COLO668 (cell line): Measurements from ENCODE around the gene MGLL.
"Not testable (repeated sequence)": the region's sequence is repeated elsewhere in the genome, so short reads cannot be mapped to it uniquely, and the experiment has no call there.

ENCODE experiments used
- DNase-seq: peaks from one replicate; lab custom pipeline; 2025; ENCODE audit not compliant: unreplicated experiment; lab: John Stamatoyannopoulos, UW

MGLL gene

GRCh38 chr3:127663151-127663550, 159.2 kb downstream of the MGLL start:
- no peak for DNase-seq

- DNase-seq, result no peak
Observed at GRCh38 chr3:127662001-127662469, 160.3 kb downstream of the MGLL start.

GRCh38 chr3:127661600-127661999, 160.7 kb downstream of the MGLL start:
- no peak for DNase-seq

DNA sequence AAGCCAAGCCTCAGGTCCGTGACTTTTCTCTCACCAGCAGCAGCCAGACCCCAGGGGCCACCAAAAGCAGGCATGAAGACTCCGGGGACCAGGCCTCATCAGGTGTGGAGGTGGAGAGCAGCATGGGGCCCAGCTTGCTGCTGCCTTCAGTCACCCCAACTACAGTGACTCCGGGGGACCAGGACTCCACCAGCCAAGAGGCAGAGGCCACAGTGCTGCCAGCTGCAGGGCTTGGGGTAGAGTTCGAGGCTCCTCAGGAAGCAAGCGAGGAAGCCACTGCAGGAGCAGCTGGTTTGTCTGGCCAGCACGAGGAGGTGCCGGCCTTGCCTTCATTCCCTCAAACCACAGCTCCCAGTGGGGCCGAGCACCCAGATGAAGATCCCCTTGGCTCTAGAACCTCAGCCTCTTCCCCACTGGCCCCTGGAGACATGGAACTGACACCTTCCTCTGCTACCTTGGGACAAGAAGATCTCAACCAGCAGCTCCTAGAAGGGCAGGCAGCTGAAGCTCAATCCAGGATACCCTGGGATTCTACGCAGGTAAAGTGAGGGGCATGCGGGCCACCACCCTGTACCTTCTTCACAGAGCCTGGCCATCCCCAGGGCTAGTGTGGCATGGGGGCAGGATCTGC, 161.6 kb downstream of the MGLL start:
- no peak for DNase-seq

GRCh38 chr3:127658234-127658633, 164.1 kb downstream of the MGLL start:
- no peak for DNase-seq

DNA sequence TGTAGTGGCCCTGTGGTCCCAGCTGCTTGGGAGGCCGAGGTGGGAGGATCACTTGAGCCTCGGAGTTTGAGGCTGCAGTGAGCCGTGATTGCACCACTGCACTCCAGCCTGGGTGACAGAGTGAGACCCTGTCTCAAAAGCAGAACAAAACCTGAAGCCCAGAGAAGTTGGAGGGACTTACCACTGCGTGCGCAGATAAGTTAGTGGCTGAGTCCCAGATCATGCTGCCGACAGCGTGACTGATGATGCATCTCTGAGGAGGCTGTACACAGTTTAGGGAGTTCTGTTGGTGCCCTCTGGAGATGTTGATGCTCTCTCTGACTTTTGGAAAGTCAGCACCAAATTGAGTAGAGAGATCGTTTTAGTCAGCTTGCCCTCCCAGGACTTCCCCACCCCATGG, 165.4 kb downstream of the MGLL start:
- DNase-seq, result no peak

DNA sequence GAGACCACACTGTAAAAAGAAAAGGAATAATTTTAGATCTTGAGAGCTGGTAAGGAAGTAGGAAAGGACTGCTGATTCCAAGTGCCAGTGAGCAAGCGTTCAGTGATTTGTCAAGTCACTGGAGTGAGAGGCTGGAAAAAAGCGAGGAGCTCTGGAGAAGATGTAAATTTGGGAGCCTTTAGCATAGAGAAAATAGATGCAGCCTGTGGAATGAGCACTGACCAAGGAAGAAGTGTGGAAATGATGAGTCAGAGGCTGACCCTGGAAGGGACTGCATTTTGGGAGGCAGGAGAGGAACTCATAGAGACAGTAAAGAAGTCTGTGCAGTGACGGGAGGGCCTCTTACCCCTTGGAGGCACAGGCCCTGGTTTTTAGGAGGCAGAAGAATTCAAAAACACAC, 166.7 kb downstream of the MGLL start:
- no peak for DNase-seq

DNA sequence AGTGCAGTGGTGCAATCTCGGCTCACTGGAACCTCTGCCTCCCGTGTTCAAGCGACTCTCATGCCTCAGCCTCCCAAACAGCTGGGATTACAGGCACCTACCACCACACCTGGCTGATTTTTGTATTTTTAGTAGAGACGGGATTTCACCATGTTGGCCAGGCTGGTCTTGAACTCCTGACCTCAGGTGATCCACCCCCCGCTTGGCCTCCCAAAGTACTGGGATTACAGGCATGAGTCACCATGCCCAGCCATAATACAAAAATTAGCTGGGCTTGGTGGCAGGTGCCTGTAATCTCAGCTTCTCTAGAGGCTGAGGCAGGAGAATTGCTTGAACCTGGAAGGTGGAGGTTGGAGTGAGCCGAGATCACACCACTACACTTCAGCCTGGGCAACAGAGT, 167.3 kb downstream of the MGLL start:
- DNase-seq, result not testable (repeated sequence)

DNA sequence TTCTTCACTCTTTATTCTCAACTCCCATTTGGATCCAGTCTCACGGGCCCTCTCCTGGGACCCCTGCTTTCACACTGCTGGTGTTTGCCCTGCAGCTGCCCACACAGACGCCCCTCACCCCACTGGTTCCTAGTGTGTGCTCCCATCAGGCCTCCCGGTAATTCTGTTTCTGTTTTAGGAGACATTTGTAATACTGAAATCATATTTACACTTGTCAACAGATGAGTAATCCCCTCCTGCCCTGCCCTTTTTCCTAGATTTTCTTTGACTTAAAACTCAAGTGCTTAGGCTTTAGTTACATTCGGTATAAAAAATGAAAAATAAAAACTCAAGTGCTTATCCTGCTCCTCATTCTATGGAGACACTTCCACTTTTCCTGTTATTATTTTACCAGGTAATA, 167.9 kb downstream of the MGLL start:
- no peak for DNase-seq

- DNase-seq, result peak; percentile 4
Observed at GRCh38 chr3:127652246-127652995, 169.9 kb downstream of the MGLL start.

GRCh38 chr3:127651516-127652172, 170.7 kb downstream of the MGLL start:
- DNase-seq, result no peak

- DNase-seq, result no peak
Observed at GRCh38 chr3:127650236-127650635, 172.1 kb downstream of the MGLL start.

DNA sequence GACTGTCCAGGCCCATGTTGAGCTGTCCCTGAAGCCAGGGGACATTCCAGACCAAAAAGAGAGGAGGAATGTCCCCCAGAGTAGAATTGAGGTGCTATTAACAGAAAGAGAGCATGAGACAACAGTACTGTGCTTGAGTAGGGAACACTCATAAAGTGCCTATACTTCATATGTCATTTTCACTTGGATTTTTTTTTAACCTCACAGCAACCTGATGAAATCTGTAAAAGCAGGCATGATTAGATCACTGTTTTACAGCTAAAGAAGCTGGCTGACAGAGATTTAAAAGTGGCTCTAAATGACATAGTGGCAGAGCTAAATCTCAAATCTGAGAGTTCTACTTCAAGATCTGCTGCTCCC, 174.5 kb downstream of the MGLL start:
- no peak for DNase-seq

- no peak for DNase-seq
Observed at GRCh38 chr3:127647166-127647844, 175.0 kb downstream of the MGLL start.

- DNase-seq, result peak; percentile 10
Observed at GRCh38 chr3:127646501-127647046, 175.7 kb downstream of the MGLL start.

DNA sequence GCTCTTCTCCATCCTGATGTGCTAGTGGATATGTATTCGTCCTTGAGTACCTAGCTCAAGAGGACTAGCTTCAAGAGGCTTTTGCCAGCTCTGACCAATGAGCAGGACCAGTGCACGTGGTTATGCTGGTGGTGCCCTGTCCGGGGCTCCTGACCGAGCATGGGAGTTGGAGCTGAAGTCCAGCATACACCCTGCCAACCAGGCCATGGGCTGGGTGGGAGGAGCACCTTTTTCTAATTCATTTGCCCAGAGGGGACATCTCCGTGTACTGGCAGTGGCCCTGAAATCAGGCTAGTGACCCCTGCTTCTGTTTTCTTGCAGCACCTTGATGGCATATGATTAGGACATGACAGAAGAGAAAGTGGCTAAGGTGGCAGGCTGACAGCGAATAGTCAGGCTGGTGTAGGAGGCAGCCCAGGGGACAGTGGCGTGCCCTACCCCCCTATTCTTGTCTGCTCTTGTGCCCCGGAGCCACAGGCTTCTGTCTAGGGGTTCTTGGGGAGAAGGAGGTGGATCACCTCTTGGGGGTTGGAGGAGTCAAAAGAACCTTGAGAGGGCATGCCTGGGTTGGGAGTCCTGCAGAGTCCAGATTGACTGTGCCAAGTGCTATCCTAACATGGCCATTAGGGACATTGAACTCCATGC, 176.8 kb downstream of the MGLL start:
- DNase-seq, result no peak

GRCh38 chr3:127644641-127645370, 177.5 kb downstream of the MGLL start:
- DNase-seq, result no peak

- DNase-seq, result no peak
Observed at GRCh38 chr3:127640042-127640355, 182.3 kb downstream of the MGLL start.

DNA sequence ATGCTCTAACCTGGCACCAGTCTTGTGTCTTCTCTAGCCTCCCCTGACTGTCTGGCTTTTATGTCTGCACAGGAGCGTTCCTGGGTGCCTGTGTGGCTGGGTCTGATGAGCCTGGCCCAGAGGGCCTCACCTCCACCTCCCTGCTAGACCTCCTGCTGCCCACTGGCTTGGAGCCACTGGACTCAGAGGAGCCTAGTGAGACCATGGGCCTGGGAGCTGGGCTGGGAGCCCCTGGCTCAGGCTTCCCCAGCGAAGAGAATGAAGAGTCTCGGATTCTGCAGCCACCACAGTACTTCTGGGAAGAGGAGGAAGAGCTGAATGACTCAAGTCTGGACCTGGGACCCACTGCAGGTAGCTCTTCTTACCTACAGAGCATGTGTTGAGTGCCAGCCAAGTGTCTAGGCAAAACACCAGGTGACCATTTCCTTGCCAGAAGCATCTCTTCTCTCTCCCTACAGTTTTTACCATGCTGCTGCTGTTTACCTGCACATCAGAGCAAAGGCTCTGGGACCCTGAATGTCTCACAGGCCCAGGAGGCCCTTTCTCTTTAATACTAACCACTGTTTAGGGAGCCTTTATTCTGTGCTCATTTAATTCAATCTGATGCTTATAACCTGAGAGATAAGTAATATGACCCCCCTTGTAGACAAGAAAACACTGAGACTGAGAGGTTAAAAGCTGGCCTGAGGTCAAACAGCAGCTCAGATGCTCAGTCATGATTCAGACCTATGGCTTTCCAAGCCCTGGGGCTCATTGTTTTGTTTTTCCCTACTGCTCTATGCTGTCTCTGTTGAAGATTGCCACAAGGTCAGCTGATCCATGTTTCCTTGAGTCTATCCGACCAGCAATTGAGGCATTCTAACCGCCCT, 182.9 kb downstream of the MGLL start:
- DNase-seq, result no peak
